ENCODE measurements around the gene DISC1. TPM values are rescaled to one million over a fixed set of nuclear protein-coding genes. Genes with fewer than 3 reads are reported as not detected.

DISC1 gene
- total and polyA plus RNA-seq, 2 experiments from 2014 or later = 2.1 to 6.5 TPM

- H3K4me1 Mint-ChIP-seq = peaks cover 28% of the 10 kb centered on the region
- H3F3A ChIP-seq (replicated peaks; ENCODE audit: low read depth) = no peaks in the 10 kb centered on the region
- no peak overlapping the region for H3K27ac ChIP-seq (ENCODE audit: low read depth)
- H3K79me2 ChIP-seq (replicated peaks; ENCODE audit: insufficient read depth) = no peaks in the 10 kb centered on the region
- TF ChIP-seq EZH2phosphoT487 (IDR thresholded peaks at IDR 0.05; ENCODE audit: unreplicated experiment) (no peak), EZH2 (IDR thresholded peaks at IDR 0.05; ENCODE audit: low read depth, unreplicated experiment) (no peak), CTCF (conservative IDR thresholded peaks at IDR 0.05; ENCODE audit: low read depth in 2 of 2) (no peak), ZNF331 (CRISPR knock-in tag; IDR thresholded peaks at IDR 0.05; ENCODE audit: low read depth) (no peak), ETS1 (IDR thresholded peaks at IDR 0.05) (no peak), ZNF114 (CRISPR knock-in tag; IDR thresholded peaks at IDR 0.05) (no peak), CREB1 (CRISPR knock-in tag; IDR thresholded peaks at IDR 0.05; ENCODE audit: low read depth) (no peak), JUNB (IDR thresholded peaks at IDR 0.05; ENCODE audit: unreplicated experiment) (no peak), REST (IDR thresholded peaks at IDR 0.05; ENCODE audit: unreplicated experiment) (no peak), ZNF462 (CRISPR knock-in tag; IDR thresholded peaks at IDR 0.05) (no peak), STAT1 (IDR thresholded peaks at IDR 0.05; ENCODE audit: unreplicated experiment) (no peak), NANOG (IDR thresholded peaks at IDR 0.05; ENCODE audit: borderline replicate concordance) (no peak), POLR2AphosphoS5 (IDR thresholded peaks at IDR 0.05; ENCODE audit: low read depth) (no peak)
- H3K4me2 ChIP-seq = no peak overlapping the region
- H3K4me1 ChIP-seq (ENCODE audit: insufficient read depth) = peaks cover 30% of the 10 kb centered on the region
- H3K27me3 ChIP-seq (ENCODE audit: insufficient read depth) = no peaks in the 10 kb centered on the region
- no peak for ATAC-seq
- H4K20me1 ChIP-seq (replicated peaks; ENCODE audit: insufficient read depth) = no peaks in the 10 kb centered on the region
- H3K4me3 ChIP-seq = no peak overlapping the region
- H3K27ac Mint-ChIP-seq = no peak overlapping the region
- H3K27me3 Mint-ChIP-seq (ENCODE audit: insufficient read depth, low read depth, poor library complexity) = peaks cover 2% of the 10 kb centered on the region
- no peak for DNase-seq (ENCODE audit: low spot score)
- H3K4me3 Mint-ChIP-seq = no peak overlapping the region
- H2AFZ ChIP-seq = no peak overlapping the region
- no peaks in the 10 kb centered on the region for H3K9me3 Mint-ChIP-seq
- H3K36me3 ChIP-seq (ENCODE audit: insufficient read depth) = no peaks in the 10 kb centered on the region
- no peaks in the 10 kb centered on the region for H3K36me3 Mint-ChIP-seq (ENCODE audit: low read depth)
- no peaks in the 10 kb centered on the region for H3K9me2 ChIP-seq (ENCODE audit: insufficient read depth)
Measured at GRCh38 chr1:232019026-232019340, 392.4 kb downstream of the DISC1 start.
